NOMO-1 treated with dmso at 0.1 percent for 144 hours (cell line): Measurements from ENCODE around the gene ARMH3.
A peak's percentile ranks its signal among the peaks of the same experiment; 100 is the strongest.
"Not testable (repeated sequence)": the region's sequence is repeated elsewhere in the genome, so short reads cannot be mapped to it uniquely, and the experiment has no call there.

Experiments used
- DNase-seq: peaks from one replicate; lab custom pipeline; 2025; ENCODE audit not compliant: unreplicated experiment; lab: John Stamatoyannopoulos, UW

Gene ARMH3

DNA sequence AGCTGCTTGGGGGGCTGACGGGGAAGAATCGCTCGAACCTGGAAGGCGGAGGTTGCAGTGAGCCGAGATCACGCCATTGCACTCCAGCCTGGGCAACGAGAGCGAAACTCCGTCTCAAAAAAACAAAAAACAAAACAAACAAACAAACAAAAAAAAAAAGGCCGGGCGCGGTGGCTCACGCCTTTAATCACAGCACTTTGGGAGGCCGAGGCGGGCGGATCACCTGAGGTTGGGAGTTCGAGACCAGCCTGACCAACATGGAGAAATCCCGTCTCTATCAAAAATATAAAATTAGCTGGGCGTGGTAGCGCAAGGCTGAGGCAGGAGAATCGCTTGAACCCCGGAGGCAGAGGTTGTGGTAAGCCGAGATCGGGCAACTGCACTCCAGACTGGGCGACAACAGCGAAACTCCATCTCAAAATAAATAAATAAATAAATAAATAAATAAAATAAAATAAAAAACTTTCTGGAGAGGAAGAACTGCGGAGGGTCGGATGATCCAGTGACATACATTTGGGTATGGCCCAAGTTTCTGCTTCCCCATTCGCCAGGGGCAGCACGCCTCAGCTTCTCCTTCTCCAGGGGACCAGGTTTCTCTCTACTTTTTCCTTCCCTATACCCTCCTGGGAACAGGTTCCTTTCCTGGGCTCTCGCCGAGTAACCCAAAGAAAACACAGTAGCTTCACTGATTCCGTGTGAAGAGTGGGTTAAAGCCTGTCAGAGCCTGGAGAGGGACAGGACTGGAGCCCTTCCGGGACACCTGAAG, 909 bp downstream of the ARMH3 start:
- DNase-seq = peak; percentile 33

GRCh38 chr10:102046095-102046494, 9.9 kb downstream of the ARMH3 start:
- no peak for DNase-seq

DNA sequence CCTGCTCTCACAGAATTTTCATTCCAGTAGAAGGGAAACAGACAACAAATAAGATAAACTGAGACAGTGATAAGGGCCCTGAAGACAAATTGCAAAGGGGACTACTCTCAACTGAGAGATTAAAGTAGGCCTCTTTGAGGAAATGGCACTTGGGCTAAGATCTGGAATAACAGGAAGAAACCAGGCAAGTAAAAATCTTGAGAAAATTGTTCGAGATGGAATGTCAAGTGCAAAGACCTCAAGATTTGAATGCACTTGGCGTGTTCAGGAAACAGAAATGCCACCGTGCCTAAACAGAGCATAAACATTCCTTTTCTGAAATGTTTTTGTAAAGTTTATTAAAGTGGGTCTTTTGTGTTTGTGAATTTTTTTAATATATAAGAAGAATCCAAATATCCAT, 10.7 kb downstream of the ARMH3 start:
- DNase-seq = no peak

DNA sequence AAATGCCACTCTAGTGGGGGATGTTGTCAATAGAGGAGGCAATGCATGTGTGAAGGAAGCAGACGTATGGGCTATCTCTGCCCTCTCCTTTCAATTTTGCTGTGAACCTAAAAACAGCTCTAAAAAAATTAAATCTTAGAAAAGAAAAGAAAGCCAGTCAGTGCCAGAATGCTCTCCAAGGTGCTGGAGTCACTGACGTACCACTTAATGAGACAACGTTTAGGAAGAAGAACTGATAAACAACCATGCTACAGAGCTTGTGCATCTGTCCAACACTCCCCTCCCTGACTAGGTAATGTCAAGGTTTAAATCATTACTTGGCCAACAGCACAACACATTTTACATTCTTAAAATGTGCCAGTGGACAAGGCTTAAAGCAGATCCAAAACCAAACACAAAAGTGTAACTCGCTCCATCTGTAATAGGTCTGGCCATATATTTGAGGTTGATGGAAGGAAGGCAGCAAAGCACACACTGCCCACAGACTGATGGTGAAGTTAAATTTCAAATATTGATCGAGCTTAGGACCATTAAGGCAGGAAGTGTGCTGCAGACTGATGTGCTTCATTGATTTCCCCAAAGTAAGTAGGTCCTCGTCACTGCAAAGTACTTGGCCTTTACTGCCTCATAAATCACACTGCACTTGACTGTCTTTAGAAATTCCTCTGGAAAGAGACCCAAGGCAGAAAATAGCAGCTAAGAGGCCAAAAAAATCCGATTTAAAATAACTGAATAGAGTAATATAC, 15.5 kb downstream of the ARMH3 start:
- no peak for DNase-seq

- no peak for DNase-seq
Observed at GRCh38 chr10:102038410-102038809, 17.6 kb downstream of the ARMH3 start.

- not testable (repeated sequence) for DNase-seq
Observed at GRCh38 chr10:102035807-102036206, 20.2 kb downstream of the ARMH3 start.

DNA sequence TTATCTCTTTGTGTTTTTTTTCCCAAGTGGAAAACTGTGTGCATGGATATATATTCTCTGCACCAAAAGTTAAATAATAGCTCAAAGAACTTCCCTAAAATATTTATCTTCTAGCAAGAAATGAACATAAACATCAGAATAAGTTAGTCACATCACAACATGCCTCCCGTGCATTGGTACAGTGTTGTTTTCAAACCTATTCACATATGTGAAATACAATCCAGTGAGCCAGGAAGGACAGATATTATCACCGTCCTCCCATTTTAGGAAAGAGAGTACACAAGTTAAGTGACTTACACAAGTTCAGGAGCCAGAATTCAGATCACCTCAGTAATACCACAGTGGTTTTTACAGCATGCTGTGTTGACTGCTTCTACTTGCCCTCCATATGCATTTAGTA, 22.2 kb downstream of the ARMH3 start:
- DNase-seq = no peak

DNA sequence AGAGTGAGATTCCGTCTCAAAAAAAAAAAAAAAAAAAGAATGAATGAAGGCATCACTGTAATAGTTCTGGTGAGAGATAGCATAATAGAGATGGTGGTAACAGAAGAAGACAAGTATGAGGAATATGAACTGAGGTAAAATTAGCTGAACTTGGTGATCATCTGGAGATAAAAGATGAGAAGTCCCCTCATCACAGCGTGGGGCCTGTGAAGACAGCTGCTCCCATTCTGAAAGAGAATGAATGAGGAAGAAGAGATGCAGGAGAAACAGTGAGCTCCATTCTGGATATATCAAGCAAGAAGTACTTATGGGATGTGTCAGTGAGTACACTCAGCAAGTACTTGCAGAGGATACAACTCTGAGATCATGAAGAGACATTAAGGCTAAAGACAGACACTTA, 28.7 kb downstream of the ARMH3 start:
- no peak for DNase-seq

- peak; percentile 70 for DNase-seq
Observed at GRCh38 chr10:102024799-102025198, 31.2 kb downstream of the ARMH3 start.

DNA sequence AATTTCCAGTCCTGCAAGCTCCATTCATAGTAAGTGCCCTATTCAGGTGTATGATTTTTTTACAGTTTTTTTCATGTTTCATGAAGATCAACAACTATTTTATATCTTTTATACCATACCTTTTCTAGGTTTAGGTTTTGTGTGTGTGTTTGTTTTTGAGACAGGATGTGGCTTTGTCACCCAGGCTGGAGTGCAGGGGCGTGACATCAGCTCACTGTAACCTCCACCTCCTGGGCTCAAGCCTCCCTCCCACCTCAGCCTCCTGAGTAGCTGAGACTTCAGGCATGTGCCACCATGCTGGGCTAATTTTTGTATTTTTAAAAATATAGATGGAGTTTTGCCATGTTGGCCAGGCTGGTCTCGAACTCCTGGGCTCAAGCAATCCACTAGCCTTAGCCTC, 35.0 kb downstream of the ARMH3 start:
- no peak for DNase-seq

GRCh38 chr10:102017295-102017694, 38.7 kb downstream of the ARMH3 start:
- DNase-seq = no peak

DNA sequence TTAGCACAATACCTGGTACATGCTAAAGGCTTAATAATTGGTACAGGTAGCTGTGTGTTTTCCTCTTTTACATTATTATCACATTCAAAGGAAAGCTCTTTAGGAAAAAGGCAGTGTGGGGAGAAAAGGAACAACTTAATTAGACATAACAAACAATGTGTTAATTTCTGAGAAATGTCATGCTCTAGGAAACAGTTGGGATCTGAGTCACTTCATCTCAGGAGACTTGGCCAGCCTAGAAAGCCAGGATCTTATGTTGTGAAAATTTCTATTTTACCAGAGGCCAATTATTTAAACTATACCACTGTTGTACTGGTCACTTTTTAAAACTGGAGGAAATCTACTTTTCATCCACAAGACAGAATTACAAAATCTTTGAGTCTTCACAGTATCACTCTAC, 39.6 kb downstream of the ARMH3 start:
- no peak for DNase-seq

GRCh38 chr10:102010961-102011360, 45.0 kb downstream of the ARMH3 start:
- no peak for DNase-seq

GRCh38 chr10:102009801-102010425, 46.1 kb downstream of the ARMH3 start:
- DNase-seq = peak; percentile 73

GRCh38 chr10:102007796-102008195, 48.2 kb downstream of the ARMH3 start:
- DNase-seq = no peak

DNA sequence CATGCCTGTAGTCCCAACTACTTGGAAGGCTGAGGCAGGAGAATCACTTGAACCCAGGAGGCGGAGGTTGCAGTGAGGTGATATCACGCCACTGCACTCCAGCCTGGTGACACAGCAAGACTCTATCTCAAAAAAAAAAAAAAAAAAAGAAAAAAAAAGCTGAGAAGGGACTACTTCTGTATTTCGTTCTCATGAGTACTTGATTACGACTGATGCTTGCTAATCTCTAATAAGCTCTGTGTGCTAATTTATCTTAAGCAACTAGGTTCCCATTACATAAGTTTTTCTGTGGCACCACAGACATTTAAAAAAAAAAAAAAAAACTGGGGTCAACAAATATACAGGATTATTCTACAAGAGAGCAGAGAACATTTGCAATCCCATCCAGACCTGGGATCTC, 48.9 kb downstream of the ARMH3 start:
- DNase-seq = not testable (repeated sequence)

- DNase-seq = no peak
Observed at GRCh38 chr10:102004376-102004775, 51.6 kb downstream of the ARMH3 start.

GRCh38 chr10:102003541-102003940, 52.4 kb downstream of the ARMH3 start:
- no peak for DNase-seq

GRCh38 chr10:102001435-102002068, 54.4 kb downstream of the ARMH3 start:
- DNase-seq = no peak

DNA sequence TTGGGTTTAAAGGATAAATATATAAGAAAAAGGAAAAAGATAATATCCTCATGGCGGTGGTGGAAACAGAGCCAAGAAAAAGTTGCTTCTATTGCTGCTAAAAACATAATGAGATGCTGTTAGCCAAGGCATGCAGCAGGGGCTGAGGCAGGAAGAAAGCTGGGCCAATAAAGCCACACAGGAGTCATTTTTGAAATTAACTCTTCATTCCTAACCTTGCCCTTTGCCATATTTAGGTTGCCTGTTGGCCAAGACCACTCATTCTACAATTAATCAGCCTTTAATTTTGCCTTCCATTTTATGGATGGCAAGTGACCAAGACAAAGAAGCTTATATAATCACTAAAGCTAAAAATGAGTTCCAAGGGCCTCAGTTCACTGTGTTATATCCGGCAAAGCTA, 58.2 kb downstream of the ARMH3 start:
- no peak for DNase-seq

DNA sequence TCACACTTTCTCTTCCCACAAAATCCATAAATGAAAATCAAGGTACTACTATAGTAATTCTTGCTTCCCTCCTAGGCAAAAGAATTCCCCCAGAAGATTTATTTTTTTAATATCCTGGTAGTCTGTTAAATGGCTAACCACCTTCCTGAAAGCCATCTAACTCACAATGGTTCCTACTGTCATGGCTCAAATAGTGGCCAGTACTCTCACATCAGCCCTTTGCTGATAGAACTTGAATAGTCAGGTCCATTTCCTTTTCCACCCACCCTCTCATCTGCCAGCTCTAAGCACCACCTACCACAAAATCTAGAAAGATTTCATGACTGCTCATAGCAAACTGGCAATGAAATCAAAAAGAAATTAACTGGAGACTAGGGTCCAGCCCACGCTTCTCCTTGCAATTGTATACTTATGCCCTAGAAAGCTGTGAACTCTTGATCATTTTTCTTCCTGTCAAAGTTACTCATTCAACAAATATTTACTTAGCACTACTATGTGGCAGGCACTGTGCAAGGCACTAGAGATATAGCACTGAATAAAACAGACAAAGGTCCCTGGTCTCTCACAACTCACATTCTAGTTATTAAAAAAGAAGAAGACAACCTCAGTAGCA, 60.4 kb downstream of the ARMH3 start:
- no peak for DNase-seq
